Ishikawa (cell line): ENCODE data around the gene HOXC10.

ENCODE experiments used
- TCF12 ChIP-seq: IDR thresholded peaks from 2 replicates; pipeline ENCODE4 v1.6.1; 2012; ENCODE audit warnings: low read depth
- TF ChIP-seq, protein P1 (sequence below): IDR thresholded peaks from 2 replicates; pipeline ENCODE4 v1.6.1; 2012

DNA sequence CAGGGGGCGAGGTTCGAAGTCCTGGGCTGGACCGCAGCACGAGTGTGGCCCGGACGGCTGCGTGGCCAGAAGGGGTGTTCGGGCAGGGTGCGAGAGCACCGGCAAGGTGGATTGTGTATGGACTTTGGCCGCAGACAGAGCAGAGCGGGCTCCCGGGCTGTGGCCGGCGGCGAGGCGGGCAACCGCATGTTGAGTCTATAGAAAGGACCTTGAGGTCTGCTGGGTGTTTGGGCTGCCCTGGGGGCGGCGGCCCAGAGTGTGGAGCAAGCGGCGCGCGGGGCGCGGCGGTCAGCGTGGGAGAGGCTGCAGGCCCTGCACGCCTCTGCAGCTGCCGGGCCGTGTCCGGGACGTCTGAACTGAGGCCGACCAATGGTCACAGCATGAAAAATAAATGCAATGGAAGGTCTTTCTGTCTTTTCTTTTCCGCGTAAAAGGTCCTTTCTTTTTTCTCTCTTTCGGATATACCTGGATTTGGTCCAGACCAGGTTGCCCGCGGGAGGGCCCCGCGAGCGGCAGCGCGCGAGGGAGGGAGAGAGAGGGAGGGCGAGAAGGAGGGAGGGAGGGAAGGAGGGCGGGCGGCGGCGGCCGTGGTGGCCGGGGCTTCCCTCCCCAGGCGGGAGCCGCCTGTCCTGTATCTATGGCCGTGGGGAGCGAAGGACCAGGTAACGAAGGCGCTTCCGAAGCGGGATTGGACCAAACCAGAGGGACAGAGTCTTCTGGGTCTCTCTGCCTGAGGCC lies 9.5 kb downstream of the HOXC10 start:
- TF ChIP-seq, protein P1, sequence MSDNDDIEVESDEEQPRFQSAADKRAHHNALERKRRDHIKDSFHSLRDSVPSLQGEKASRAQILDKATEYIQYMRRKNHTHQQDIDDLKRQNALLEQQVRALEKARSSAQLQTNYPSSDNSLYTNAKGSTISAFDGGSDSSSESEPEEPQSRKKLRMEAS: no peak
- TF ChIP-seq TCF12: no peak
